RWPE2 (cell line): ENCODE data around the gene SIT1.

ENCODE experiments used
- ATAC-seq: fragments of 200-7000 bp; cut with Tn5 transposase; 3 replicates; pipeline ENCODE4 v1.9.1; 2021; ENCODE audit warnings: low read depth
- DNase-seq: peaks from one replicate; pipeline ENCODE4 v3.0.0-alpha.2; 2020; ENCODE audit warnings: low spot score
- H3K27ac ChIP-seq: fragments of 450-650 bp; 2 replicates; pipeline ENCODE4 v1.5.1; 2017; ENCODE audit warnings: mild to moderate bottlenecking; ENCODE audit not compliant: poor library complexity, severe bottlenecking
- H3K27me3 ChIP-seq: fragments of 250-450 bp; sonication (Bioruptor Pico); 2 replicates; pipeline ENCODE4 v1.5.1; 2021; ENCODE audit warnings: mild to moderate bottlenecking, moderate library complexity; ENCODE audit not compliant: insufficient read depth, poor library complexity, severe bottlenecking
- H3K36me3 ChIP-seq: fragments of 250-450 bp; sonication (Bioruptor Pico); 2 replicates; pipeline ENCODE4 v1.5.1; 2020; ENCODE audit warnings: low read depth, mild to moderate bottlenecking, moderate library complexity
- H3K4me1 ChIP-seq: fragments of 250-450 bp; sonication (Bioruptor Pico); 2 replicates; pipeline ENCODE4 v1.5.1; 2021; ENCODE audit warnings: mild to moderate bottlenecking, moderate library complexity; ENCODE audit not compliant: insufficient read depth, poor library complexity, severe bottlenecking
- H3K4me3 ChIP-seq: fragments of 250-450 bp; sonication (Bioruptor Pico); 2 replicates; pipeline ENCODE4 v1.5.1; 2021; ENCODE audit warnings: mild to moderate bottlenecking, moderate library complexity; ENCODE audit not compliant: severe bottlenecking
- H3K9me3 ChIP-seq: fragments of 250-450 bp; sonication (Bioruptor Pico); 2 replicates; pipeline ENCODE4 v1.5.1; 2021; ENCODE audit warnings: mild to moderate bottlenecking, moderate library complexity; ENCODE audit not compliant: severe bottlenecking
- CTCF ChIP-seq: fragments of 450-650 bp; IDR thresholded peaks from one replicate; pipeline ENCODE4 v1.5.1; 2017; ENCODE audit warnings: mild to moderate bottlenecking, moderate library complexity; ENCODE audit not compliant: poor library complexity, severe bottlenecking

SIT1 gene

DNA sequence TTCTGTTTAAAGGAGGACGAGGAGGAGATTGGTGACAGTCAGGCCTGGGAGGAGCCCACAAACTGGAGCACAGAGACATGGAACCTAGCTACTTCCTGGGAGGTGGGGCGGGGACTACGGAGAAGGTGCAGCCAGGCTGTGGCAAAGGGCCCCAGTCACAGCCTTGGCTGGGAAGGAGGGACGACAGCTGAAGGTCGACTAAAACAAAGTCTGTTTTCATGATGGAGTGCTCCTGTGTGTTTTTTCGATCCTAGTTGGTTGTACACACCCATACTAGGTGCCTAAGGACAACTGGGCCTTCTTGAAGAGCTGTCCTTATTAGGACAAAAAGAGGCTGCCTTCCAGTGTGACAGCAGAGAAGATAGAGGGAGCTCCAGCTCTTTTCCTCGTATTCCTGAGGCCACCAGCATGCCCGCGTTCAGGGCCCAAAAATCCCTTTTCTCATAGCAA is 10.3 kb upstream of the SIT1 start:
- H3K4me1 ChIP-seq: peaks cover 19% of the 10 kb centered on the region
- H3K9me3 ChIP-seq: no peaks in the 10 kb centered on the region
- H3K27ac ChIP-seq: peak overlapping the region; percentile 76
- H3K4me3 ChIP-seq: no peak overlapping the region
- peak; percentile 53 for TF ChIP-seq CTCF
- DNase-seq (no peak), ATAC-seq (no peak)
- peaks cover 34% of the 10 kb centered on the region for H3K36me3 ChIP-seq
- no peaks in the 10 kb centered on the region for H3K27me3 ChIP-seq

GRCh38 chr9:35659340-35659739 is 8.6 kb upstream of the SIT1 start:
- DNase-seq (no peak), ATAC-seq (peak; percentile 13; the same call in 1 of the 3 replicates)
- Histone ChIP-seq H3K4me1 (peaks cover 13% of the 10 kb centered on the region), H3K27me3 (no peaks in the 10 kb centered on the region), H3K4me3 (peak overlapping the region; percentile 72), H3K36me3 (peaks cover 34% of the 10 kb centered on the region), H3K27ac (peak overlapping the region; percentile 76), H3K9me3 (no peaks in the 10 kb centered on the region)
- no peak for TF ChIP-seq CTCF

- Histone ChIP-seq H3K27me3 (no peaks in the 10 kb centered on the region), H3K9me3 (no peaks in the 10 kb centered on the region), H3K36me3 (peaks cover 34% of the 10 kb centered on the region), H3K4me3 (peak overlapping the region; percentile 72), H3K27ac (peak overlapping the region; percentile 76), H3K4me1 (peaks cover 8% of the 10 kb centered on the region)
- TF ChIP-seq CTCF: no peak
- no peak for DNase-seq
- ATAC-seq: peak; percentile 3; the same call in 1 of the 3 replicates
Observed at GRCh38 chr9:35658968-35659220, 8.2 kb upstream of the SIT1 start.

- peak; percentile 67 for TF ChIP-seq CTCF
- Histone ChIP-seq H3K27ac (peak within 1 kb of the TSS; percentile 76), H3K4me3 (peak within 1 kb of the TSS; percentile 72), H3K9me3 (no peaks in the 10 kb centered on the region), H3K4me1 (peaks cover 7% of the 10 kb centered on the region), H3K27me3 (no peaks in the 10 kb centered on the region), H3K36me3 (peaks cover 34% of the 10 kb centered on the region)
- ATAC-seq: peak; percentile 56
- no peak for DNase-seq
Observed at GRCh38 chr9:35658137-35658967, 7.6 kb upstream of the SIT1 start, which contains the start of gene CCDC107. TSS of gene CCDC107 (plus strand) at chr9:35658292. CDS start at chr9:35658380, 88 bp downstream.

- peaks cover 32% of the 10 kb centered on the region for H3K36me3 ChIP-seq
- no peak for TF ChIP-seq CTCF
- DNase-seq: peak; percentile 98
- no peaks in the 10 kb centered on the region for H3K27me3 ChIP-seq
- peak within 1 kb of the TSS; percentile 76 for H3K27ac ChIP-seq
- no peaks in the 10 kb centered on the region for H3K9me3 ChIP-seq
- H3K4me3 ChIP-seq: peak within 1 kb of the TSS; percentile 72
- H3K4me1 ChIP-seq: peaks cover 13% of the 10 kb centered on the region
- ATAC-seq: peak; percentile 89
Observed at GRCh38 chr9:35657546-35658136, 6.9 kb upstream of the SIT1 start, which contains the start of gene RMRP. TSS of gene RMRP (minus strand) at chr9:35658019.
